HG02763 (cell line): ENCODE data around the gene TCEANC.
"Not testable (repeated sequence)": the region's sequence is repeated elsewhere in the genome, so short reads cannot be mapped to it uniquely, and the experiment has no call there.

ENCODE experiments used
- ATAC-seq: cut with Tn5 transposase; IDR thresholded peaks from one replicate; pipeline ENCODE4 v1.9.1; 2021; ENCODE audit warnings: mild to moderate bottlenecking, moderate library complexity; ENCODE audit not compliant: unreplicated experiment

Gene TCEANC, protein sequence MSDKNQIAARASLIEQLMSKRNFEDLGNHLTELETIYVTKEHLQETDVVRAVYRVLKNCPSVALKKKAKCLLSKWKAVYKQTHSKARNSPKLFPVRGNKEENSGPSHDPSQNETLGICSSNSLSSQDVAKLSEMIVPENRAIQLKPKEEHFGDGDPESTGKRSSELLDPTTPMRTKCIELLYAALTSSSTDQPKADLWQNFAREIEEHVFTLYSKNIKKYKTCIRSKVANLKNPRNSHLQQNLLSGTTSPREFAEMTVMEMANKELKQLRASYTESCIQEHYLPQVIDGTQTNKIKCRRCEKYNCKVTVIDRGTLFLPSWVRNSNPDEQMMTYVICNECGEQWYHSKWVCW

DNA sequence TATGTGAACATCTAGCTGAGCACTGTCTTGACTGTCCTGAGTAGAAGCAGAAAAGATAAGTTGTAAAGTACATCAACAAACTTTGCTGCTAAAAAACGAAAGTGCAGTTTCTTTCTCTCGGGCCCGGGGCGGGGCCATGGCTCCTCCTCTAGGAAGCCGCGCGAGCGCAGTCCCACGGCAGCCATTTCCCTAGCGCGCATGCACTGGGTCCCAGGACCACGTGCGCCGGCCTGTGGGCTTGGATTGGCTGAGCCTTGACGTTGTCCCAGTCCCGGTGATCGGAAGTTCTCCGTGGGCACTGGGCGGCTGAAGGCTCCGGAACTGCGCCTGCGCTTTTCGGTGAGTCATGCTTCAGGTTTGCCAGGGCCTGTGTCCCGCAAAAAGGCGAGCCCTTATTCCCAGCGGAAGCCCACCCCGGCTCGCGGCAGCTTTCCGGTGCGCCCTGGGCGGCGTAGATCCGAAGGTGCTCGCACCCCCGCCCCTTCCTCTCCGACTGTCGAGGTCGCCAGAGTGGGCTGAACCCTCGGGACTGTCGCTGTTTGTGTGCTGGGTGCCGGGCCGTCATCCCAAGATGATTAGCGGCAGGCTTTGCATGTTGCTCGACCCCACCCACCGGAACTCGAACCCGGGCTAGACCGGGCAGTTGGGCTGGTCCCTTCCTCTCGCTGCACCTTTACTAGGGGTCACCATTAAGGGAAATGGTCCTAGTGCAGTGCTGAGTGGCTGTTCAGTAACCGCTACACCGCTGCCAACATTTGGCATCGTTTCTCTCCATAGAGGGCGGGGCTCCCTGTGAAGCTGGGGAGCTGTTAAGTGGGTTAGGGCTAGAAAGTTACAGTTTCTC lies at the start of gene TCEANC:
Gene TCEANC, plus strand, starts transcription at position 292 of the 844 bp plus-strand sequence. CDS start 9,368 bp downstream, outside the sequence.
- ATAC-seq = peak; percentile 97

DNA sequence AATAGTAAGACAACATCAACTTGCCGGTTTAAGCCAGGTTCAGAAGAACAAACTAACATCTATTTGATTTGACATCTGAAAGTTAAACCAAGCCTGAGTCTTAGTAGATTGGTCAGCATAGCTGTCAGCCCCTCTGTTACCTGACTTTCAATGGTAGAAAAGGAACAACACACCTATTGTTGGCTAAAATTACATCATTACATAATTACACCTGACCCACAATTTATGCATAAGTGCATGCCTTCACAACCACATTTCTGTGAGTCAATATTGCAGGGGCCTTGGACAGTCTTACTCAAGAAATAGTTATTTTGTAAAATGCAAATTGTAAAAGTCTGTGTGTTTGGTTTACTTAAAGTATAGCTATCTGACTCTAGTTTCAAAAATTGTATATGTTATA lies 47.3 kb upstream of the TCEANC start:
- no peak for ATAC-seq

DNA sequence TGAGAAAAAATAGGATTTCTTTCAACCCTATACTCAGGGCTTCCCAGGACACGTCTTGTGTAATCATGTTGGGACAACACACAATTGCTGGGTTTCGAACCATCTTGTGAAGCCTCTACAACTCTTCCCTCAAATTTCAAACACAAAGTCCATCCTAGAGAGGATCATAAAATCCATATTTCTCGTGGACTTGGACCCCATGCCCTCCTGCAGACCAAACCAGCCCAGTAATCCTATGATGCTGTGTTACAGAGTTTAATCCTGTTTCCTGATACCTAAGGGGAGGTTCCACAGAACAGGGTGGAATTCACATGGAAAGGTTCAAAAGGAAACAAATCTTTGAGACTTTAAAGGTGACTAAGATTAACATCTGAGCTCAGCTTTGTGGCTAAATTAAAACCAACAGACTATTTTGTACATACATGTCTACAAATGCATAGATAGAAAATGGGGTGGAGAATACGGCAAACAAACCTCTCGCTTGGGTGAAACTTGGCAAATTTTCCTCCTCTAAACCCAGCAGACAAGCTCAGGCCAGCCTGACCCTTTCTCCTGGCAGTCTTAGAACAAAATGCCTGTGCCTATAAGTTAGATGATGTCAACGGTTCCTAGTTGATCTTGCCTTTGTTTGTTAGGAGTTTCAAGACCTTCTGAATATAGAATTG lies 45.5 kb upstream of the TCEANC start:
- no peak for ATAC-seq

DNA sequence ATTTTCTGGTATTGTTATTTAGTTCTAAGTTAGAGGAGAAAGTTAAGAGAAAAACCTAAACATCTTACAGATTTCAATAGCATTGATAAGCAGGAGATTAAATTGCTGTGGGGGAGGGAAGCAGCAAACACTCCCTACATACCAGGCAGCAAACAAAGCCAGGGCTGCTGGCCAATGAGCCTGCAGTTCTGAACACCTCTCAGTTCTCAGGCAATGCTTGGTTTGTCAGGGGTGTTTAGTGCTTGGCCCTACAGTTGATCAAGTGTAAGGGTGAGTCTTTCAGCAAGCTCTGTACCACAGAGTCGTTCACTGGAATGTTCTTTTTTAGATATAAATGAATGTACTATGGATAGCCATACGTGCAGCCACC lies 45.0 kb upstream of the TCEANC start:
- ATAC-seq = no peak

DNA sequence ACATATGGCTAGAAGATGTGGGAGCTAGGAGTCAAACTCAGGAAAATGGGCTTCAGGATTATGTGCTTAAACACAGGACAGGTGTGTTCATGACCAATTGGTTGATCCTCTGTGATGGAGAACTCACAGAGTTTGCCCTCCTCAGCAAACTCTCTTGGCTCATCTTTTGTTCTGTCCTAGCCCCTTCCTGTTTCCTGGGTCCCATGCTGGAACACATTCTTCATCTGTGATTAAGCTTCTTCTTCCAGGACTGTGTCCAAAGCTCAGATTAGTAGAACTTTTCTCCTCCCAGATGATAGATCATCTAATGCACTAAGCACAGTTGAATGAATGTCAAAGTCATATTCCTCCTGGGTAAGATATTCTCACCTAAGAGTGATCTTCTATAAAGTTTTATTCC lies 38.8 kb upstream of the TCEANC start:
- ATAC-seq = no peak

DNA sequence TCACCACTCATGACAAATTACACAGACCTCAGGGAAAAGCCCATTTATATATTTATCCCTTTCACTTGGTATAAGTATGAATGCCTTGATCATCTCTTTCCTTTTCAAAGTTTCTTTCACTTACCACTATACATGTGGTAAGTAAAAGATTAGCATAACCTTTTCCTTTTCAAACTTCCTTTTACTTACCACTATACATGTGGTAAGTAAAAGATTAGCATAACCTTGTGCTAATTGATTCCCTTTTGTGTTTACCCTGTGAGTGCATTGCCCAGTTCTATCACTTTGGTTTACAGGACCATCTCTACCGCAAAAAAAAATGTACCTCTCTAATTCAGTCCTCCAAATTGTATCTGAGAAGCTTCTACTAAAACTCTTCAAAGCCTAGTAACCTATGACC lies 32.7 kb upstream of the TCEANC start:
- ATAC-seq = no peak

DNA sequence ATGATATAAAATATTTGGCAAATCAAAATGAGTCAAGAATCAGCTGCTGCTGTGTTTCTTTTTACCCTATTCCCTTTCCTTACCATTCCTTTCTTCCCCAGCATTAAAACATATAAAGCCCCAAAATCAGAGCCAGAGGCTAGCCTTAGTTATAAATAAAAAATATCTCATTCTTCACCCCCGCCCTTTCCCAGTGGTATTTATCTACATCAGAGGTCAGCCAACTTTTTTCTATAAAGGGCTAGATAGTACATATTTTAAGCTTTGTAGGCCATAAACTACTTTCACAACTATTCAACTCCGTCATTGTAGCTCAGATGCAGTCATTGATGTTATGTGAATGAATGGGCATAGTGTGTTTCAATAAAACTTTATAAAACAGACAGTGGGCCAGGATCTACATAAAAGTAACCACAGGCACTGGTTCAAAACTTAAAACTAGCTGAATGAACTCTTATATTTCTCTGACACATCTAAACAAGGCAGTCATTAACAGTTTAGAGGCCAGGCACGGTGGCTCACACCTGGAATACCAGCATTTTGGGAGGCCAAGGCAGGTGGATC lies 30.5 kb upstream of the TCEANC start:
- ATAC-seq = no peak

DNA sequence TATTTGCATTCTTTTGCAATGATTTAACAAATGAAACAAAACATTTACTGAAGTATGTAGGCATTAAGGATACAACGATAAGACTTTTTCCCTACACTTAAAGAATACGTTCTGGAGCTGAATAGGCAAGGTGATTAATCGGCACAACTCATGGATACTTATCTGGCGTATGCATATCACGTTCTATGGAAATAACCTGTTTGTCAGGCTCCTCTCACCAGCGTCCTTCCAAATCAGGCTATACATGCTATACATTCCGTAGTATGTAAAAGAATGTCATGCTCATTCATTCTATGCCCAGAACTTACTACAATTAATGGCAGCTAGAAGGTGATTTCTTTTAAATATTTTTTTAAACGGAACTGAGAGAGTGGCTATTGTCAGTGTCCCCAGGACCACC lies 25.6 kb upstream of the TCEANC start:
- ATAC-seq = no peak

DNA sequence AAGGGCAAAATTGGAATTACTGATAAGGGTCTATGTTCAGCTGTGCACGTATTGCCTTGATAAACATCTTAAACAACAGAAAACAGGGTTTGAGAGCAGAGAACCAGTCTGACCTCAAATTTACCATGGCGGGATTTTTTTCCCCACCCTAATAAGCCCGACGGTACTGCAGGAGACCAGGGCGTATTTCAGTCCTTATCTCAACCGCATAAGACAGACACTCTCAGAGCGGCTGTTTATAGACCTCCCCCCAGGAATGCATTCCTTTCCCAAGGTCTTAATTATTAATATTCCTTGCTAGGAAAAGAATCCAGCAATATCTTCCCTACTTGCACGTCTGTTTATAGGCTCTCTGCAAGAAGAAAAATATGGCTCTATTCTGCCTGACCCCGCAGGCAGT lies 15.7 kb upstream of the TCEANC start:
- ATAC-seq = not testable (repeated sequence)

DNA sequence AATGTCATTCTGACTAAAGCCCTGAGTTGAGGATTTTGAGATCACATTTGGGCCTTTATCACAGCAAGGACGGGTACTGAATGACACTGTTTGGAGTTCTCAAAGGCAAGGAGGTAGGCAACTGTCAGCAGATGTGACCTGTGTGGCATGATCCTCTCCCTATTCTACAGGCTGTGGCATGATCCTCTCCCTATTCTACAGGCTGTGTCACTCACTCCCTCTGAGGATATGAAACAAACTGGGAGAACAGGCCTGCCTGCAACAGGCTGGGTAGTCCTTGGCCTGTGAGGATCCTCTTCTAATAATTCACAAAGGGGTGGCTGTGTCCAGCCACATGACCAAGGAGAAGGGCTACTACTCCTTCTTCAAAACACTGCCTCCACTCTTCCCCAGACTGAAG lies 14.9 kb upstream of the TCEANC start:
- no peak for ATAC-seq

DNA sequence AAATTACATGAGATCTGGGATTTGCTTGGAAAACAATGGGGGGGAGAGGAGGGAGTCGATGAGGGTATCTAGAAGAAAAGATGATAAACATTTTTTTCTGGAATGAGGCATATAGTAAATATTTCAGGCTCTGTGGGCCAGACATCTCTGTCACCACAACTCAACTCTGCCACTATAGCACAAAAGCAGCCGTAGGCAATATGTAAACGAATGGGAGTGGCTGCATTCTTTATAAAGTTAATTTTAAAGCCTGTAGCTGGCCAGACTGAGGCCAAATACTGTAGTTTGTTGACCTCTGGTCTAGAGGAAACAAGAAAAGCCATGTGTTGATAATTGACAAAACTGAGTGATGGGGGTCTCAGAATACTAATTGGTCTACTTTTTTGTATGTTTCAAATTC lies 14.1 kb upstream of the TCEANC start:
- no peak for ATAC-seq

DNA sequence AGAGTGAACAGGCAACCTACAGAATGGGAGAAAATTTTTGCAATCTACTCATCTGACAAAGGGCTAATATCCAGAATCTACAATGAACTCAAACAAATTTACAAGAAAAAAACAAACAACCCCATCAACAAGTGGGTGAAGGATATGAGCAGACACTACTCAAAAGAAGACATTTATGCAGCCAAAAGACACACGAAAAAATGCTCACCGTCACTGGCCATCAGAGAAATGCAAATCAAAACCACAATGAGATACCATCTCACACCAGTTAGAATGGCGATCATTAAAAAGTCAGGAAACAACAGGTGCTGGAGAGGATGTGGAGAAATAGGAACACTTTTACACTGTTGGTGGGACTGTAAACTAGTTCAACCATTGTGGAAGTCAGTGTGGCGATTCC lies 11.3 kb upstream of the TCEANC start:
- not testable (repeated sequence) for ATAC-seq

DNA sequence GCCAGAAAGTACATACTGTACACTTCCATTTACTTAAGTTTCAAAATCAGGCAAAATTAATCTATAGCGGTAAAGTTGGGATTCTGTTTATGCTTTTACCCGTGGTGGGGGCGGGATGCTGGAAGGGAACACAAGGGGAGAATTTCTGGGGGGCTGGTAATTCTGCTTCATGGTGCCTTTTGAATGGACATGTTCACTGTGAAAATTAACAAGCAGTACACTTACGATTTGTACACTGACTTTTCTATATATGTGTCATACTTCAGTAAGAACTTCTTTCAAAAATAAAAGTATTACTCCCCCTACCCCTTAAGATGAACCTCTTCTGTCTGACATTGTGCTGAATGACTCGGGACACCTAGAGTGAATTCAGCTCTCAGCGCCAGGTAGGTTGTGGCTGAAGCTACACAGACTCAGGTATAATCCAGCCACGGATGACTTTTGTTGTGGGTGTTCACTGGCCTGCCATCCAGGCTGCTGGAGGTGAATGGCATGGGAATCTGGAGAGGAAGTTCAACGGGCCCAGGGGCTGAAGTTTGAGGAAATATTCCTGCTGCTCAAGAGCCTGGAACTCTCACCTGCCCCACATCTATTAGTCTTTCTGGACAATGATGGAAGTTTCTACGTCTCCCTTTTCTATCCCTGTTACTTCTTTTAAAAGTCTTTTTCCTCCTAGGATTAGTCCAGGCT lies 7.3 kb upstream of the TCEANC start:
- ATAC-seq = no peak

DNA sequence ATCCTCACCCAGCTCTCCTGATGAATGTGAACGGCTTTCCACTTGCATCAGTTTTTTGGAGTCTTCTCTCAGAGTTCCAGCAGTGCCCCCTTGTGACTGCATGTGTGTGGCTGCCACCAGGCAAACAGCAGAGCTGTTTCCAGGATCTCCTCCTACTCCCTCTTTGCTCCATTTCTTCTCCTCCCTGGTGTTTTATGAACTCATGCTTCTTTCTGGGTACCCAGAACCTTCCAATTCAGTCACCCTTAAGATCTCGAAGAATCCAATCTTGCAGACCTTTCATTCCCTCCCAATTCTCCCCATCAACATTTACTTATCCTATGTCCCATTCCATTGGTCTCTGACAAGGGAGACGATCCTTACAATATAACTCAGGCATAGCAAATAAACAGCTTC lies 6.8 kb upstream of the TCEANC start:
- no peak for ATAC-seq

DNA sequence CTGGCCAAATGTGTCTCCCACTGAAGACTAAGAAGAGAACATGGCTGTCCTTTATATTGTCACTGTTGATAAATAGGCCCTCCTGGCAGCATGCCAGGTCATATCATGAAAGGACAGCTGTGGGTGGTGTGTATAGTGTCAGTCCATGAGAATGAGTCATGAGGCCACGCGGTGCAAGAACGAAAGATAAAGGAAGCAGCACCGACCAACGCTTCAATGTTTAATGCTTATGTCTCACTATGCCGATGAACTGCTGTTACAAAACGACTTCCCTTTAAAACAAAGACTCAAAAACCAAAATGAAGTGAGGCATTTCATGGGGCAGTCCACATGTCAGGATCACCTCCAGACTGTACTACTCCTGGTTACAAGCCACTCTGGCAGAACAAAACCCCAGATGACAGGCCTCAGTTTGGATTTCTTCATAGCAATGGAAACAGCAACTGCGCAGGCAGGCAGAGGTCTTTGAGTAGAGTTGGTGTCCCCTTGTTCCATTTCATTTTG lies 5.2 kb upstream of the TCEANC start:
- ATAC-seq = no peak

DNA sequence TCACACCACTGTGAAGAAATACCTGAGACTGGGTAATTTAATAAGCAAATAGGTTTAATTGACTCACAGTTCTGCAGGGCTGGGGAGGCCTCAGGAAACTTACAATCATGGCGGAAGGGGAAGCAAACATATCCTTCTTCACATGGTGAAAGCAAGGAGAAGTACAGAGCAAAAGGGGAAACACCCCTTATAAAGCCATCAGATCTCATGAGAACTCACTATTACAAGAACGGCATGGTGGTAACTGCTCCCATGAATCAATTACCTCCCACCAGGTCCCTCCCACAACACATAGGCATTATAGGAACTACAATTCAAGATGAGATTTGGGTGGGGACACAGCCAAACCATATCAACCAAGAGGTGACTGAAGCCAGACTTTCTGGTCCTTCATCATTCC lies 4.6 kb upstream of the TCEANC start:
- not testable (repeated sequence) for ATAC-seq

DNA sequence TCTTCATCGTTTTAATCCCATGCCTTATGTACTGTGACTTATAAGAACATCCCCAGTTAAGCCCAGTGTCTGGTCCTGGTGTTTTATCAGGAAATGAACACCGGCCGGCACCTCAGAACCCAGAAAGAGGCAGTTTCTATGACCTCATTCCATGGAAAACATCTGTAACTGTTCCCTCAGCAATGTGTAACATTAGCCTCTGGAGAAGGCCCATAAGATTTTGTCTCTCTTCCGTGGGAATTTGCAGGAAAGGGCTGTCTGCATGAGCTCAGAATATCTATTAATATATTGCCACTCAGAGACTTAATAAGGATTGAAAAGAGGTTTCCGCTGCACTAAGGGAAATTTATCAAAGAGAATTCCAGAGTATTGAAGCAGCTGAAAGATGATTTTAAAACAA lies 3.1 kb upstream of the TCEANC start:
- no peak for ATAC-seq

DNA sequence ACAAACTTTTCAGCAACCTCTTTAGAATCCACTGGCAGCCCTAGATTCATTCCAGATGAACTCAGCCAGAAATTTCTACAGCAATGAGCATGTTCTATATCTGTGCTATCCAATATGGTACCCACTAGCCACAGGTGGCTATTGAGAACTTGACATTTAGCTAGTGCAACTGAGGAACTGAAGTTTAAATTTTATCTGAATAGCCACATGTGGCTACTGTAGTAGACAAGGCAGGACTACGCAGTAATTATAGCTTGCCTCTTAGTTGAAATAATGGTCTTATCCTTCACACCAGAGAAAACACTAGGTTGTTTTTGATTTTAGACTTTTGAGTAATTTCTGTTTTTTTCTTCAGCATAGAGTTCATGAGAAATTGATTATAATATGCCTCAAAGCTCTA lies 2.6 kb upstream of the TCEANC start:
- ATAC-seq = no peak

DNA sequence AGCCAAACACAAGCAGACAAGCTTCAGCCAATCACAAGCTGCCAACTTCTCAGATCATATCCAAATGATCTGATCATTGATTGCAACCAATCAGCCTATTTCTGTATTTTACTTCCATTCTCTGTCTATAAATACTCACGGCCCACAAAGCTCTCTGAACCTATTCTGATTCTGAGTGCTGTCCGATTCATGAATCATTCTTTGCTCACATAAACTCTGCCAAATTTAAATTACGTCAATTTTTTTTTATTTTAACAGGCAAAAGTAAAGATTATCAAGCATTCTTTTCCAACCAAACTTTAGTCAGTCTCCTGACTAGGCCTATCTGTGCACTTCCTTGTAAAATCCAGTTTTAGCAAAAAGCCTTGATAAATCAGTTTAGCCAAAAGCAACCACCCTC lies 1.8 kb upstream of the TCEANC start:
- ATAC-seq = no peak

DNA sequence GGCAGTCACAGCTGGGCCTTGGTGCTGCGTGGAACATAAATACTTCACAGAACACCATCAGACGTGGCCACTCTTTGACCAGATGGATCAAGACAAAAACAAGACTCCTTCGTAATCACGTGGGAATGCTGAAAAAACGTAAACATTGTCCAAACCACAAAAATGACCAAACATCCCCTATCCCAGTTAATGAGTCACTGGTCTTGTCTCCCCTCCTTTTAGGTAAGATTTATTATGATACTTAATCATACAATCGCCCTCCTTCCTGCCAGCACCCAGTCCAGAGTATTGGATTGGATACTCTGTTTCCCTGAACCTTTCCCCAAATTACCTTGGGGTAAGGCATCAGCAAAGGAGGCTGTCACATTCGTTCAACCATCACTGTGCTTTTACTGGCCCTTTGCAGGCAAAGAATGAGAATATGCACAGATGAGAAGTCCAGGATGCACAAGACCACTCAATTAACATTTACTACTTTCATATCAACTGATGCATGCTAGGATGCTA lies 601 bp upstream of the TCEANC start:
- ATAC-seq = no peak
